Inflammatory macrophage treated with lipopolysaccharide for 4 hours (primary cell): ENCODE data around the gene WDR35.

Experiments
- DNase-seq: peaks from one replicate; pipeline ENCODE4 v3.0.0-alpha.2; 2020

The WDR35 gene

GRCh38 chr2:20011276-20012031 is 21.5 kb upstream of the WDR35 start:
- no peak for DNase-seq

GRCh38 chr2:20008703-20009102 is 18.8 kb upstream of the WDR35 start:
- DNase-seq = no peak

- no peak for DNase-seq
These were observed 16.1 kb upstream of the WDR35 start for GRCh38 chr2:20005891-20006470.

- no peak for DNase-seq
These were observed 15.2 kb upstream of the WDR35 start for GRCh38 chr2:20005067-20005627.

GRCh38 chr2:20001361-20001863 is 11.5 kb upstream of the WDR35 start:
- no peak for DNase-seq

GRCh38 chr2:19993731-19994130 is 3.8 kb upstream of the WDR35 start:
- DNase-seq = no peak

GRCh38 chr2:19991895-19992294 is 2.0 kb upstream of the WDR35 start:
- no peak for DNase-seq

- DNase-seq = no peak
These were observed 467 bp upstream of the WDR35 start for GRCh38 chr2:19990416-19990728.

GRCh38 chr2:19989342-19989666 is 601 bp downstream of the WDR35 start:
- DNase-seq = no peak

- DNase-seq = no peak
These were observed 1.3 kb downstream of the WDR35 start for GRCh38 chr2:19988600-19988999.

GRCh38 chr2:19987936-19988335 is 2.0 kb downstream of the WDR35 start:
- DNase-seq = peak; percentile 24

GRCh38 chr2:19982268-19982667 is 7.6 kb downstream of the WDR35 start:
- no peak for DNase-seq

GRCh38 chr2:19979932-19980331 is 10.0 kb downstream of the WDR35 start:
- DNase-seq = no peak

- DNase-seq = no peak
These were observed 16.4 kb downstream of the WDR35 start for GRCh38 chr2:19973466-19973865.

- DNase-seq = peak; percentile 37
These were observed 18.2 kb downstream of the WDR35 start for GRCh38 chr2:19971691-19972090.

GRCh38 chr2:19963386-19963785 is 26.5 kb downstream of the WDR35 start:
- peak; percentile 25 for DNase-seq

- DNase-seq = peak; percentile 76
These were observed 34.1 kb downstream of the WDR35 start for GRCh38 chr2:19955544-19956422.

- DNase-seq = no peak
These were observed 40.8 kb downstream of the WDR35 start for GRCh38 chr2:19949071-19949470.

GRCh38 chr2:19947184-19947940 is 42.5 kb downstream of the WDR35 start:
- DNase-seq = no peak

GRCh38 chr2:19944205-19944845 is 45.6 kb downstream of the WDR35 start:
- no peak for DNase-seq

- DNase-seq = no peak
These were observed 46.7 kb downstream of the WDR35 start for GRCh38 chr2:19943189-19943588.

- DNase-seq = no peak
These were observed 47.7 kb downstream of the WDR35 start for GRCh38 chr2:19942199-19942598.
